GM12891 (cell line): ENCODE results near the gene CES3.

Experiments
- PAX5 ChIP-seq: IDR thresholded peaks from 2 replicates; pipeline ENCODE4 v1.6.1; 2011; ENCODE audit warnings: low read length, moderate library complexity, mild to moderate bottlenecking; ENCODE audit not compliant: insufficient read depth, severe bottlenecking
- POLR2A ChIP-seq: IDR thresholded peaks from 2 replicates; pipeline ENCODE4 v1.6.1; 2011; ENCODE audit warnings: low read depth, low read length, control low read depth
- POLR2AphosphoS5 ChIP-seq: IDR thresholded peaks from 2 replicates; pipeline ENCODE4 v1.6.1; 2011; ENCODE audit warnings: low read depth, low read length, control low read depth
- POU2F2 ChIP-seq: IDR thresholded peaks from 2 replicates; pipeline ENCODE4 v1.6.1; 2011; ENCODE audit warnings: low read depth, mild to moderate bottlenecking, control low read depth, low read length, moderate library complexity
- SPI1 ChIP-seq: IDR thresholded peaks from 2 replicates; pipeline ENCODE4 v1.6.1; 2011; ENCODE audit warnings: low read depth, low read length, control low read depth
- TAF1 ChIP-seq: IDR thresholded peaks from 2 replicates; pipeline ENCODE4 v1.6.1; 2011; ENCODE audit warnings: low read depth, low read length, control low read depth

DNA sequence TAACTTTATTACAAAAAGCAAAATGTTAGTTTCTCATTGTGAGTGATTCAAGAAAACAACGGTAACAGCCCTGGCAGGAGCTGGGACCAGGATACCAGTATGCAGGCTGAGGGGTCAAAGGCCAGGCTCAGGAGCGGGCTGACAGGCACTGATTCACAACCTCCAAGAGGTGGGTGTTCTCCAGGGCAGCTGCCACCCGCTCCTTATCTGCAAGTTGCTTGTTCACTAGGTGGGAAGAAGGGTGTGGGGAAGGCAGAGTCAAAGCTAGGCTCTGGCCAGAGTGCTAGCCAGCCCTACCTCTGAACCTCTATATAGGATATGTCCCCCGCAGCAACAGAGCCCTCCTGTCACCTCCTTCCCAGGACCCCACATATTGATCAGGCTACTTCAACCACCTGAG is 29.0 kb upstream of the CES3 start:
- no peak for TF ChIP-seq POLR2AphosphoS5
- TF ChIP-seq POLR2A = no peak
- no peak for TF ChIP-seq TAF1
- no peak for TF ChIP-seq SPI1
- no peak for TF ChIP-seq PAX5
- no peak for TF ChIP-seq POU2F2
